ENCODE results near the gene ZNF337.
A peak's percentile ranks its signal among the peaks of the same experiment; 100 is the strongest.

- no peak for TF ChIP-seq ZNF565 (CRISPR knock-in tag; conservative IDR thresholded peaks at IDR 0.05; ENCODE audit: low read depth)
- TF ChIP-seq CSRNP3 (CRISPR knock-in tag; IDR thresholded peaks at IDR 0.05), result no peak
- TF ChIP-seq RARB (CRISPR knock-in tag; IDR thresholded peaks at IDR 0.05), result no peak
- TF ChIP-seq, protein P1, sequence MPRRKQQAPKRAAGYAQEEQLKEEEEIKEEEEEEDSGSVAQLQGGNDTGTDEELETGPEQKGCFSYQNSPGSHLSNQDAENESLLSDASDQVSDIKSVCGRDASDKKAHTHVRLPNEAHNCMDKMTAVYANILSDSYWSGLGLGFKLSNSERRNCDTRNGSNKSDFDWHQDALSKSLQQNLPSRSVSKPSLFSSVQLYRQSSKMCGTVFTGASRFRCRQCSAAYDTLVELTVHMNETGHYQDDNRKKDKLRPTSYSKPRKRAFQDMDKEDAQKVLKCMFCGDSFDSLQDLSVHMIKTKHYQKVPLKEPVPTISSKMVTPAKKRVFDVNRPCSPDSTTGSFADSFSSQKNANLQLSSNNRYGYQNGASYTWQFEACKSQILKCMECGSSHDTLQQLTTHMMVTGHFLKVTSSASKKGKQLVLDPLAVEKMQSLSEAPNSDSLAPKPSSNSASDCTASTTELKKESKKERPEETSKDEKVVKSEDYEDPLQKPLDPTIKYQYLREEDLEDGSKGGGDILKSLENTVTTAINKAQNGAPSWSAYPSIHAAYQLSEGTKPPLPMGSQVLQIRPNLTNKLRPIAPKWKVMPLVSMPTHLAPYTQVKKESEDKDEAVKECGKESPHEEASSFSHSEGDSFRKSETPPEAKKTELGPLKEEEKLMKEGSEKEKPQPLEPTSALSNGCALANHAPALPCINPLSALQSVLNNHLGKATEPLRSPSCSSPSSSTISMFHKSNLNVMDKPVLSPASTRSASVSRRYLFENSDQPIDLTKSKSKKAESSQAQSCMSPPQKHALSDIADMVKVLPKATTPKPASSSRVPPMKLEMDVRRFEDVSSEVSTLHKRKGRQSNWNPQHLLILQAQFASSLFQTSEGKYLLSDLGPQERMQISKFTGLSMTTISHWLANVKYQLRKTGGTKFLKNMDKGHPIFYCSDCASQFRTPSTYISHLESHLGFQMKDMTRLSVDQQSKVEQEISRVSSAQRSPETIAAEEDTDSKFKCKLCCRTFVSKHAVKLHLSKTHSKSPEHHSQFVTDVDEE (CRISPR knock-in tag; IDR thresholded peaks at IDR 0.05), result 0 out of 2 replicates have a peak, but pooled peaks have one; percentile 56
- TF ChIP-seq TOX (CRISPR knock-in tag; IDR thresholded peaks at IDR 0.05; ENCODE audit: borderline replicate concordance), result no peak
Measured at GRCh38 chr20:25696371-25697131, at the start of gene ZNF337.

Measured in SK-N-SH treated with all-trans-retinoic acid at 6 μM for 48 hours (cell line).